H1 (cell line): ENCODE data around the gene CTDP1.

Source experiments
- CHD1 ChIP-seq: IDR thresholded peaks from 2 replicates; pipeline ENCODE4 v1.6.1; 2012; ENCODE audit warnings: low read depth, low read length, improper control_type of control experiment
- CTCF ChIP-seq, 3 experiments: IDR thresholded peaks; 1 replicate in 2 of 3; 2 replicates in 1 of 3; pipeline versions ENCODE4 v1.5.1 to v1.6.1; 2011; ENCODE audit warnings: low read length in 3 of 3, mild to moderate bottlenecking in 3 of 3, inconsistent platforms in 2 of 3, low read depth in 1 of 3, moderate library complexity in 1 of 3; ENCODE audit not compliant: insufficient read depth in 1 of 3; ENCODE audit errors: control extremely low read depth in 1 of 3
- JUN ChIP-seq: IDR thresholded peaks from 2 replicates; pipeline ENCODE4 v1.6.1; 2011; ENCODE audit warnings: low read depth, mild to moderate bottlenecking, improper control_type of control experiment, low read length
- RAD21 ChIP-seq, 2 experiments: IDR thresholded peaks in 1 of 2; conservative IDR thresholded peaks in 1 of 2; 2 replicates each; pipeline ENCODE4 v1.6.1; 2011; ENCODE audit warnings: low read depth in 2 of 2, low read length in 2 of 2, improper control_type of control experiment in 1 of 2, inconsistent platforms in 1 of 2, mild to moderate bottlenecking in 1 of 2, moderate library complexity in 1 of 2
- RFX5 ChIP-seq: IDR thresholded peaks from 2 replicates; pipeline ENCODE4 v1.6.1; 2011; ENCODE audit warnings: low read depth, low read length, improper control_type of control experiment, borderline replicate concordance
- SIX5 ChIP-seq: IDR thresholded peaks from 2 replicates; pipeline ENCODE4 v1.6.1; 2011; ENCODE audit warnings: mild to moderate bottlenecking, low read depth, low read length

DNA sequence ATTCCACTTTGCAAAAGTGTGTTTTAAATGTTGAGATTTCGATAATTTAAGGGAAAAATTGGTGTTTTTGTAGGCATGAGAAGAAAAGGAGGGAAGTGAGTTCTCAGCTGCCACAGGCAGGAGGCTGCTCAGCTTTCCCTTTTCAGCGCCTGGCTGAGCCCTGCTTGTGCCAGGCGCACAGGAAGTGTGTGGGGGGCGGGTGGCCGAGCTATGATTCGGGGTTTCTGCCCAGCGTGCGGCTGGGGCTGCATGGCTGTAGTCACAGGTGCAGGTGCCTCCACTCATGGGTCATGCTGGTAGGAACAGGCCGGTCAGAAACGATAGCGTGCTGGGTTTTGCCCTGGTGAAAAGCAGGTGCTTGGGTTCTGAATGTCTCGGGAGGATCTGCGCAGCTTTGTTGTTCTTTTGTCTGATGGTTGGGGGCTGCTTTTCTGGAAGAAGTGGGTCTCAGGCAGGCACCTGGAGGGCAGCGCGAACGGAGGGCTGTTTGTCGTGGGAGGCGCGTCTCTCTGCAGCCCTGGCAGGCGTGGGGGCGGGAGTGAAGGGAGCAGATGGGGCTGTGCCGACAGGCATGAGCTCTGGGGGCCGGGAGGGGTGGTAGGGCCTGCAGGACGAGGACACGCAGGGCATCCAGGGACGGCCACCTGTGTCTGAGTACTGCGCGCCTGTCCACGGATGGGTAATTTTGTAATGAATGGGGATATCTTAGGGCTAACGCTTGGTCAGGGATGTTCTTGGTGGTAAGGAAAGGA is 120.2 kb downstream of the CTDP1 start:
- no peak for TF ChIP-seq SIX5
- no peak for TF ChIP-seq CTCF (IDR thresholded peaks at IDR 0.05; ENCODE audit: control extremely low read depth in 1 of 3, insufficient read depth in 1 of 3, low read depth in 1 of 3, low read length in 3 of 3)
- no peak for TF ChIP-seq JUN
- no peak for TF ChIP-seq CHD1
- TF ChIP-seq RAD21 (IDR thresholded peaks at IDR 0.05 in 1 of 2, conservative IDR thresholded peaks at IDR 0.05 in 1 of 2; ENCODE audit: low read depth in 2 of 2, low read length in 2 of 2) = no peak
- TF ChIP-seq RFX5 = no peak
